OCI-LY1 (cell line): ENCODE measurements around the gene APPL1.

Experiments used
- CTCF ChIP-seq: fragments of 200-600 bp; sonication (generic), shearing (Covaris generic); IDR thresholded peaks from 2 replicates; pipeline ENCODE4 v1.5.1; 2017; ENCODE audit warnings: mild to moderate bottlenecking, antibody characterized with exemption, low read length, moderate library complexity, mixed read lengths
- EZH2 ChIP-seq: fragments of 200-600 bp; sonication (generic), shearing (Covaris generic); IDR thresholded peaks from 2 replicates; pipeline ENCODE4 v1.8.0; 2017; ENCODE audit warnings: borderline replicate concordance, mixed run types, mild to moderate bottlenecking, antibody characterized with exemption, low read length, moderate library complexity, mixed read lengths

GRCh38 chr3:57256844-57257243 is 29.3 kb downstream of the APPL1 start:
- no peak for TF ChIP-seq CTCF
- TF ChIP-seq EZH2, result no peak
